ENCODE data around the gene FLNC. TPM values are rescaled to one million over a fixed set of nuclear protein-coding genes. Genes with fewer than 3 reads are reported as not detected.

Gene FLNC
- total and polyA plus RNA-seq, 2 of the 13 experiments (the other 11 are each of a cell fraction or from before 2014, with no cell fraction given) = 0.02 TPM; not detected in 1

GRCh38 chr7:128842674-128843641 lies 12.8 kb downstream of the FLNC start (continued):
- TF ChIP-seq ZKSCAN8 (CRISPR knock-in tag; IDR thresholded peaks at IDR 0.05; ENCODE audit: borderline replicate concordance) (no peak), MYNN (CRISPR knock-in tag; IDR thresholded peaks at IDR 0.05; ENCODE audit: low read depth) (no peak), ZNF589 (CRISPR knock-in tag; conservative IDR thresholded peaks at IDR 0.05) (no peak), ZNF280B (CRISPR knock-in tag; IDR thresholded peaks at IDR 0.05; ENCODE audit: borderline replicate concordance) (no peak), POLR2AphosphoS5 (IDR thresholded peaks at IDR 0.05; ENCODE audit: low read depth, low read length) (no peak), ZFP1 (CRISPR knock-in tag; IDR thresholded peaks at IDR 0.05) (no peak)
- TF ChIP-seq, protein P1, sequence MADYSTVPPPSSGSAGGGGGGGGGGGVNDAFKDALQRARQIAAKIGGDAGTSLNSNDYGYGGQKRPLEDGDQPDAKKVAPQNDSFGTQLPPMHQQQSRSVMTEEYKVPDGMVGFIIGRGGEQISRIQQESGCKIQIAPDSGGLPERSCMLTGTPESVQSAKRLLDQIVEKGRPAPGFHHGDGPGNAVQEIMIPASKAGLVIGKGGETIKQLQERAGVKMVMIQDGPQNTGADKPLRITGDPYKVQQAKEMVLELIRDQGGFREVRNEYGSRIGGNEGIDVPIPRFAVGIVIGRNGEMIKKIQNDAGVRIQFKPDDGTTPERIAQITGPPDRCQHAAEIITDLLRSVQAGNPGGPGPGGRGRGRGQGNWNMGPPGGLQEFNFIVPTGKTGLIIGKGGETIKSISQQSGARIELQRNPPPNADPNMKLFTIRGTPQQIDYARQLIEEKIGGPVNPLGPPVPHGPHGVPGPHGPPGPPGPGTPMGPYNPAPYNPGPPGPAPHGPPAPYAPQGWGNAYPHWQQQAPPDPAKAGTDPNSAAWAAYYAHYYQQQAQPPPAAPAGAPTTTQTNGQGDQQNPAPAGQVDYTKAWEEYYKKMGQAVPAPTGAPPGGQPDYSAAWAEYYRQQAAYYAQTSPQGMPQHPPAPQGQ (CRISPR knock-in tag; IDR thresholded peaks at IDR 0.05; ENCODE audit: borderline replicate concordance) = no peak
